SK-N-MC (cell line): ENCODE data around the gene PATZ1.
"Not testable (repeated sequence)": the region's sequence is repeated elsewhere in the genome, so short reads cannot be mapped to it uniquely, and the experiment has no call there.

Experiments
- EZH2 ChIP-seq: fragments of 200-600 bp; sonication (generic); IDR thresholded peaks from one replicate; pipeline ENCODE4 v1.6.1; 2017; ENCODE audit warnings: antibody characterized with exemption
- POLR2AphosphoS5 ChIP-seq: IDR thresholded peaks from 2 replicates; pipeline ENCODE4 v1.6.1; 2012; ENCODE audit warnings: mild to moderate bottlenecking, low read depth, low read length, borderline replicate concordance

- TF ChIP-seq POLR2AphosphoS5, EZH2: not testable (repeated sequence)
Observed at GRCh38 chr22:31378651-31379050, 32.5 kb upstream of the PATZ1 start.
